NCI-H128 (cell line): Measurements from ENCODE around the gene UNC45A.

Source experiments
- DNase-seq: peaks from one replicate; lab custom pipeline; 2025; ENCODE audit not compliant: unreplicated experiment; lab: John Stamatoyannopoulos, UW

Gene UNC45A

GRCh38 chr15:90941038-90941437 lies 6.0 kb downstream of the UNC45A start:
- DNase-seq = no peak

GRCh38 chr15:90942354-90943120 lies 7.5 kb downstream of the UNC45A start:
- DNase-seq = no peak

- DNase-seq = no peak
Observed at GRCh38 chr15:90945091-90945490, 10.0 kb downstream of the UNC45A start.

- no peak for DNase-seq
Observed at GRCh38 chr15:90946538-90946937, 11.5 kb downstream of the UNC45A start.

GRCh38 chr15:90946941-90947576 lies 12.0 kb downstream of the UNC45A start:
- DNase-seq = no peak

- DNase-seq = no peak
Observed at GRCh38 chr15:90947577-90948357, 12.7 kb downstream of the UNC45A start.

GRCh38 chr15:90948506-90948905 lies 13.4 kb downstream of the UNC45A start:
- no peak for DNase-seq

- DNase-seq = no peak
Observed at GRCh38 chr15:90949979-90950675, 15.0 kb downstream of the UNC45A start.

GRCh38 chr15:90950676-90951075 lies 15.6 kb downstream of the UNC45A start:
- DNase-seq = no peak

- no peak for DNase-seq
Observed at GRCh38 chr15:90952901-90953677, 18.0 kb downstream of the UNC45A start.

GRCh38 chr15:90953947-90954711 lies 19.0 kb downstream of the UNC45A start:
- DNase-seq = no peak

- DNase-seq = no peak
Observed at GRCh38 chr15:90954712-90955623, 19.9 kb downstream of the UNC45A start, which contains the start of gene RCCD1. RCCD1 (plus strand) TSS chr15:90954884; CDS start chr15:90956735, 1,851 bp downstream.

- no peak for DNase-seq
Observed at GRCh38 chr15:90955624-90956273, 20.7 kb downstream of the UNC45A start.

GRCh38 chr15:90956274-90957030 lies 21.4 kb downstream of the UNC45A start:
- peak; percentile 66 for DNase-seq

- no peak for DNase-seq
Observed at GRCh38 chr15:90957031-90957790, 22.1 kb downstream of the UNC45A start.

- DNase-seq = no peak
Observed at GRCh38 chr15:90957791-90958190, 22.7 kb downstream of the UNC45A start.
